K562 (cell line): ENCODE results near the gene NRG3.

Experiments
- CTCF ChIP-seq, 3 experiments: IDR thresholded peaks in 2 of 3; conservative IDR thresholded peaks in 1 of 3; 2 replicates each; pipeline ENCODE4 v1.5.1; 2011 to 2012; ENCODE audit warnings: low read length in 3 of 3, mild to moderate bottlenecking in 3 of 3, control low read depth in 2 of 3, improper control_type of control experiment in 1 of 3, inconsistent platforms in 1 of 3, low read depth in 1 of 3, mixed read lengths in 1 of 3, moderate library complexity in 1 of 3; ENCODE audit not compliant: insufficient read depth in 2 of 3
- EP300 ChIP-seq: IDR thresholded peaks from 2 replicates; pipeline ENCODE4 v1.6.1; 2012; ENCODE audit warnings: low read length, improper control_type of control experiment
- ETV6 ChIP-seq, 3 experiments: fragments of 150-350 bp in 1 of 3; sonication (generic) in 1 of 3; formaldehyde crosslinking in 1 of 3; IDR thresholded peaks; 2 replicates each; pipeline versions ENCODE4 v1.6.1 to v1.8.0; 2014 to 2022; ENCODE audit warnings: borderline replicate concordance in 2 of 3, low read depth in 2 of 3, antibody characterized with exemption in 1 of 3, low read length in 1 of 3, mild to moderate bottlenecking in 1 of 3, missing genetic modification reagents in 1 of 3
- FOXO4 ChIP-seq: fragments of 450-650 bp; formaldehyde crosslinking; IDR thresholded peaks from 2 replicates; pipeline ENCODE4 v1.4.0; 2020; ENCODE audit warnings: mild to moderate bottlenecking, moderate library complexity
- MCM3 ChIP-seq: fragments of 450-650 bp; IDR thresholded peaks from 2 replicates; pipeline ENCODE4 v1.6.1; 2016
- MXI1 ChIP-seq: IDR thresholded peaks from 2 replicates; pipeline ENCODE4 v1.6.1; 2011; ENCODE audit warnings: low read depth, mild to moderate bottlenecking, improper control_type of control experiment, low read length
- STAT6 ChIP-seq: sonication (generic); formaldehyde crosslinking; IDR thresholded peaks from 2 replicates; pipeline ENCODE4 v1.8.1; 2023; ENCODE audit warnings: mild to moderate bottlenecking, missing genetic modification reagents
- TCF7L2 ChIP-seq: fragments of 150-350 bp; IDR thresholded peaks from 2 replicates; pipeline ENCODE4 v1.6.1; 2016; ENCODE audit warnings: low read depth, mild to moderate bottlenecking, low read length, moderate library complexity
- USF2 ChIP-seq: sonication (generic); formaldehyde crosslinking; IDR thresholded peaks from 2 replicates; pipeline ENCODE4 v1.5.0; 2020; ENCODE audit warnings: missing genetic modification reagents
- ZBTB33 ChIP-seq: sonication (generic); formaldehyde crosslinking; IDR thresholded peaks from 2 replicates; pipeline ENCODE4 v1.8.1; 2023; ENCODE audit warnings: mild to moderate bottlenecking, missing genetic modification reagents
- ZKSCAN3 ChIP-seq: fragments of 250-450 bp; sonication (Bioruptor Pico); IDR thresholded peaks from 2 replicates; pipeline ENCODE4 v1.4.0; 2020
- ZNF324 ChIP-seq: fragments of 250-450 bp; sonication (Bioruptor Pico); IDR thresholded peaks from 2 replicates; pipeline ENCODE4 v1.4.0; 2020; ENCODE audit warnings: mild to moderate bottlenecking

GRCh38 chr10:82661701-82662100 lies 786.7 kb downstream of the NRG3 start:
- TF ChIP-seq MXI1 = no peak
- no peak for TF ChIP-seq EP300
- TF ChIP-seq USF2 (CRISPR knock-in tag) = no peak
- no peak for TF ChIP-seq ZBTB33 (CRISPR knock-in tag)
- TF ChIP-seq CTCF (IDR thresholded peaks at IDR 0.05 in 2 of 3, conservative IDR thresholded peaks at IDR 0.05 in 1 of 3; ENCODE audit: insufficient read depth in 2 of 3, low read depth in 1 of 3, low read length in 3 of 3) = no peak
- no peak for TF ChIP-seq ZNF324
- no peak for TF ChIP-seq FOXO4 (CRISPR knock-in tag)
- no peak for TF ChIP-seq TCF7L2
- no peak for TF ChIP-seq ETV6 (IDR thresholded peaks at IDR 0.05; ENCODE audit: borderline replicate concordance in 1 of 2, low read depth in 2 of 2, low read length in 1 of 2)
- TF ChIP-seq ETV6 (CRISPR knock-in tag; IDR thresholded peaks at IDR 0.05; ENCODE audit: borderline replicate concordance) = no peak
- no peak for TF ChIP-seq MCM3
- no peak for TF ChIP-seq STAT6
- no peak for TF ChIP-seq ZKSCAN3 (CRISPR knock-in tag)
